NCI-H2029 treated with DMSO at 0.1 percent for 48 hours (cell line): ENCODE measurements around the gene DNAJC15.
"Not testable (repeated sequence)": the region's sequence is repeated elsewhere in the genome, so short reads cannot be mapped to it uniquely, and the experiment has no call there.

Experiments
- DNase-seq: peaks from one replicate; lab custom pipeline; 2025; lab: John Stamatoyannopoulos, UW

Gene DNAJC15

GRCh38 chr13:43045302-43045773 lies 22.0 kb downstream of the DNAJC15 start:
- not testable (repeated sequence) for DNase-seq

GRCh38 chr13:43046259-43046658 lies 22.9 kb downstream of the DNAJC15 start:
- DNase-seq: no peak

GRCh38 chr13:43054803-43055802 lies 31.7 kb downstream of the DNAJC15 start:
- no peak for DNase-seq

GRCh38 chr13:43057653-43058317 lies 34.4 kb downstream of the DNAJC15 start:
- no peak for DNase-seq

GRCh38 chr13:43058318-43058674 lies 34.9 kb downstream of the DNAJC15 start:
- DNase-seq: no peak

GRCh38 chr13:43058831-43059230 lies 35.4 kb downstream of the DNAJC15 start:
- DNase-seq: no peak

GRCh38 chr13:43059779-43060178 lies 36.4 kb downstream of the DNAJC15 start:
- DNase-seq: not testable (repeated sequence)

GRCh38 chr13:43060806-43061205 lies 37.4 kb downstream of the DNAJC15 start:
- not testable (repeated sequence) for DNase-seq

- no peak for DNase-seq
Measured at GRCh38 chr13:43061496-43062280, 38.3 kb downstream of the DNAJC15 start.

- no peak for DNase-seq
Measured at GRCh38 chr13:43071824-43072223, 48.4 kb downstream of the DNAJC15 start.

GRCh38 chr13:43072394-43072793 lies 49.0 kb downstream of the DNAJC15 start:
- no peak for DNase-seq

GRCh38 chr13:43074824-43075510 lies 51.6 kb downstream of the DNAJC15 start:
- no peak for DNase-seq

- not testable (repeated sequence) for DNase-seq
Measured at GRCh38 chr13:43075511-43075902, 52.1 kb downstream of the DNAJC15 start.

GRCh38 chr13:43077046-43077445 lies 53.7 kb downstream of the DNAJC15 start:
- DNase-seq: no peak

- no peak for DNase-seq
Measured at GRCh38 chr13:43077461-43077860, 54.1 kb downstream of the DNAJC15 start.

- DNase-seq: no peak
Measured at GRCh38 chr13:43077906-43078305, 54.5 kb downstream of the DNAJC15 start.

- no peak for DNase-seq
Measured at GRCh38 chr13:43078399-43078798, 55.0 kb downstream of the DNAJC15 start.

- no peak for DNase-seq
Measured at GRCh38 chr13:43079392-43079931, 56.1 kb downstream of the DNAJC15 start.

GRCh38 chr13:43080199-43080598 lies 56.8 kb downstream of the DNAJC15 start:
- DNase-seq: no peak

- DNase-seq: no peak
Measured at GRCh38 chr13:43081866-43082265, 58.5 kb downstream of the DNAJC15 start.

- DNase-seq: no peak
Measured at GRCh38 chr13:43083750-43084149, 60.4 kb downstream of the DNAJC15 start.
